Tibial artery (tissue), 4 donors: ENCODE results near the gene DENND2D.

Experiments used
- DNase-seq, 2 donors: peaks; one replicate each; pipeline ENCODE4 v3.0.0-alpha.2; 2019
- H3K27ac ChIP-seq, 2 donors: fragments of 200-600 bp; sonication (generic) in 1 of 2; 1 replicate in 1 of 2; 2 replicates in 1 of 2; pipeline ENCODE4 v1.5.1; 2018 to 2019; ENCODE audit warnings: mild to moderate bottlenecking in 1 of 2
- H3K27me3 ChIP-seq, 2 donors: fragments of 200-600 bp; sonication (generic) in 1 of 2; one replicate each; pipeline versions ENCODE4 v1.5.1 to v1.6.0; 2016 to 2019
- H3K36me3 ChIP-seq, 3 donors: fragments of 200-600 bp; sonication (generic) in 2 of 3; one replicate each; pipeline ENCODE4 v1.5.1; 2016 to 2019; ENCODE audit warnings: mild to moderate bottlenecking in 2 of 3
- H3K4me1 ChIP-seq, 4 donors: fragments of 200-600 bp; sonication (generic) in 2 of 4; 1 replicate in 3 of 4; 2 replicates in 1 of 4; pipeline ENCODE4 v1.5.1; 2016 to 2019
- H3K4me3 ChIP-seq, 2 donors: fragments of 200-600 bp; sonication (generic) in 1 of 2; 1 replicate in 1 of 2; 2 replicates in 1 of 2; pipeline ENCODE4 v1.5.1; 2018 to 2019; ENCODE audit warnings: mild to moderate bottlenecking in 2 of 2
- H3K9me3 ChIP-seq, 3 donors: fragments of 200-600 bp; sonication (generic) in 1 of 3; one replicate each; pipeline ENCODE4 v1.5.1; 2016 to 2019
- CTCF ChIP-seq, 2 experiments: fragments of 200-600 bp in 1 of 2; fragments of 450-650 bp in 1 of 2; IDR thresholded peaks; one replicate each; pipeline ENCODE4 v1.5.1; 2017 to 2019; ENCODE audit warnings: antibody characterized with exemption in 2 of 2, mild to moderate bottlenecking in 1 of 2, moderate library complexity in 1 of 2
- intact Hi-C: fragments of 100-400 bp; cut with DNase I; formaldehyde crosslinking; loops from one replicate; pipeline ENCODE4 v1.15.0; 2023; ENCODE audit warnings: low total_unique reads

The DENND2D gene

GRCh38 chr1:111199329-111199728 lies 1.1 kb downstream of the DENND2D start:
- TF ChIP-seq CTCF (IDR thresholded peaks at IDR 0.05), result no peak
- Histone ChIP-seq H3K27ac (no peak overlapping the region), H3K4me1 (peaks cover 0 to 26% (median 10%) of the 10 kb centered on the region in 4 donors), H3K27me3 (peaks cover 0 to 27% of the 10 kb centered on the region in 2 donors), H3K36me3 (peaks cover 0 to 22% (median 0%) of the 10 kb centered on the region in 3 donors), H3K4me3 (peak overlapping the region in 1 of 2 donors; percentile 9), H3K9me3 (no peaks in the 10 kb centered on the region)
- intact Hi-C loops, result no loop called here
- no peak for DNase-seq

- no peak for DNase-seq
- TF ChIP-seq CTCF (IDR thresholded peaks at IDR 0.05), result no peak
- Histone ChIP-seq H3K36me3 (peaks cover 0 to 22% (median 0%) of the 10 kb centered on the region in 3 donors), H3K27ac (no peak overlapping the region), H3K4me3 (peak overlapping the region in 1 of 2 donors; percentile 9), H3K27me3 (peaks cover 0 to 22% of the 10 kb centered on the region in 2 donors), H3K4me1 (peaks cover 0 to 21% (median 5%) of the 10 kb centered on the region in 4 donors), H3K9me3 (no peaks in the 10 kb centered on the region)
- intact Hi-C loops, result no loop called here
Observed at GRCh38 chr1:111198836-111199235, 1.6 kb downstream of the DENND2D start.

- no peak for DNase-seq
- H3K36me3 ChIP-seq, result peaks cover 0 to 22% (median 0%) of the 10 kb centered on the region in 3 donors
- intact Hi-C loops, result no loop called here
- no peaks in the 10 kb centered on the region for H3K9me3 ChIP-seq
- H3K27me3 ChIP-seq, result peaks cover 0 to 13% of the 10 kb centered on the region in 2 donors
- H3K4me3 ChIP-seq, result no peak overlapping the region
- H3K4me1 ChIP-seq, result peaks cover 0 to 12% (median 3%) of the 10 kb centered on the region in 4 donors
- no peak for TF ChIP-seq CTCF (IDR thresholded peaks at IDR 0.05)
- no peak overlapping the region for H3K27ac ChIP-seq
Observed at GRCh38 chr1:111197598-111198284, 2.7 kb downstream of the DENND2D start.

GRCh38 chr1:111196213-111196612 lies 4.2 kb downstream of the DENND2D start:
- H3K9me3 ChIP-seq, result no peaks in the 10 kb centered on the region
- intact Hi-C loops, result no loop called here
- peaks cover 0 to 30% (median 0%) of the 10 kb centered on the region in 3 donors for H3K36me3 ChIP-seq
- H3K27me3 ChIP-seq, result peaks cover 0 to 10% of the 10 kb centered on the region in 2 donors
- H3K27ac ChIP-seq, result no peak overlapping the region
- H3K4me3 ChIP-seq, result no peak overlapping the region
- no peak for DNase-seq
- no peak for TF ChIP-seq CTCF (IDR thresholded peaks at IDR 0.05)
- H3K4me1 ChIP-seq, result peaks cover 0 to 8% (median 2%) of the 10 kb centered on the region in 4 donors

- no peak overlapping the region for H3K27ac ChIP-seq
- H3K27me3 ChIP-seq, result peaks cover 0 to 8% of the 10 kb centered on the region in 2 donors
- no peaks in the 10 kb centered on the region for H3K9me3 ChIP-seq
- DNase-seq, result no peak
- intact Hi-C loops, result no loop called here
- no peak for TF ChIP-seq CTCF (IDR thresholded peaks at IDR 0.05)
- H3K4me1 ChIP-seq, result peaks cover 0 to 8% (median 0%) of the 10 kb centered on the region in 4 donors
- H3K4me3 ChIP-seq, result no peak overlapping the region
- H3K36me3 ChIP-seq, result peaks cover 0 to 36% (median 0%) of the 10 kb centered on the region in 3 donors
Observed at GRCh38 chr1:111195002-111195684, 5.3 kb downstream of the DENND2D start.
